GM12878 (cell line): Measurements from ENCODE around the gene DDAH1. TPM values are rescaled to one million over a fixed set of nuclear protein-coding genes. Genes with fewer than 3 reads are reported as not detected.

Experiments
- ATAC-seq: fragments of 200-7000 bp; cut with Tn5 transposase; 3 replicates; pipeline ENCODE4 v1.9.1; 2020; ENCODE audit warnings: mild to moderate bottlenecking, moderate library complexity
- BruUV-seq: library from RNA; stranded (reverse); fragments of 400-500 nt; replicated peaks from 2 replicates; lab custom pipeline; 2021; lab: Mats Ljungman, UMichigan
- CTCF ChIA-PET: fragments of 300-600 bp; sonication (Branson Sonifier 250); formaldehyde crosslinking; extraction: SDS; loops from one replicate; lab custom pipeline; 2021; ENCODE audit warnings: inconsistent platforms; lab: Yijun Ruan, JAX
- POLR2A ChIA-PET: fragments of 350-600 bp; formaldehyde crosslinking; extraction: SDS; loops from one replicate; lab custom pipeline; 2021; ENCODE audit warnings: inconsistent platforms; lab: Charles Lee
- RAD21 ChIA-PET: fragments of 300-600 bp; sonication (Branson Sonifier 250); formaldehyde crosslinking; loops from one replicate; lab custom pipeline; 2023; ENCODE audit warnings: antibody characterized with exemption; ENCODE audit not compliant: unreplicated experiment; lab: Charles Lee
- SMC1A ChIA-PET: fragments of 300-600 bp; sonication (Branson Sonifier 250); formaldehyde crosslinking; loops from one replicate; lab custom pipeline; 2023; ENCODE audit not compliant: unreplicated experiment, uncharacterized antibody; lab: Charles Lee
- DNase-seq: peaks from one replicate; pipeline ENCODE4 v3.0.0-alpha.2; 2011; ENCODE audit warnings: low read depth, low spot score
- FAIRE-seq: peaks from 3 replicates; lab custom pipeline; 2011; peaks lifted over from hg19 to GRCh38; lab: Jason Lieb, UNC
- H2AFZ ChIP-seq: 2 replicates; pipeline ENCODE4 v1.6.0; 2011; ENCODE audit warnings: low read depth, low read length, control low read depth; ENCODE audit not compliant: control insufficient read depth
- H3K27ac ChIP-seq: 2 replicates; pipeline ENCODE4 v1.5.1; 2011; ENCODE audit warnings: control low read depth; ENCODE audit not compliant: control insufficient read depth, insufficient read depth
- H3K27me3 ChIP-seq, 2 experiments: replicated peaks in 1 of 2; 2 replicates each; pipeline versions ENCODE4 v1.6.0 to v1.6.1; 2011; ENCODE audit warnings: low read length in 1 of 2; ENCODE audit not compliant: control insufficient read depth in 2 of 2, insufficient read depth in 2 of 2
- H3K36me3 ChIP-seq, 2 experiments: 2 replicates each; pipeline ENCODE4 v1.5.1; 2011; ENCODE audit warnings: low read length in 1 of 2; ENCODE audit not compliant: control insufficient read depth in 2 of 2, insufficient read depth in 2 of 2
- H3K4me1 ChIP-seq: 2 replicates; pipeline ENCODE4 v1.6.1; 2011; ENCODE audit warnings: mild to moderate bottlenecking, low read length, moderate library complexity, mixed read lengths; ENCODE audit not compliant: control insufficient read depth, insufficient read depth
- H3K4me2 ChIP-seq: 2 replicates; pipeline ENCODE4 v1.6.0; 2011; ENCODE audit warnings: control low read depth; ENCODE audit not compliant: control insufficient read depth, insufficient read depth
- H3K4me3 ChIP-seq: fragments of 200-600 bp; sonication (generic); 2 replicates; pipeline ENCODE4 v1.5.1; 2016
- H3K79me2 ChIP-seq: 2 replicates; pipeline ENCODE4 v1.6.0; 2011; ENCODE audit warnings: low read length; ENCODE audit not compliant: control insufficient read depth, insufficient read depth
- H3K9ac ChIP-seq: 2 replicates; pipeline ENCODE4 v1.8.0; 2011; ENCODE audit warnings: low read length, control low read depth, mixed read lengths; ENCODE audit not compliant: control insufficient read depth, insufficient read depth
- H3K9me3 ChIP-seq: replicated peaks from 3 replicates; pipeline ENCODE4 v1.5.1; 2011; ENCODE audit warnings: mild to moderate bottlenecking, low read length; ENCODE audit not compliant: control insufficient read depth, insufficient read depth
- H4K20me1 ChIP-seq: 2 replicates; pipeline ENCODE4 v1.6.0; 2011; ENCODE audit not compliant: control insufficient read depth, insufficient read depth
- FOS ChIP-seq: IDR thresholded peaks from 3 replicates; pipeline ENCODE4 v1.6.1; 2011; ENCODE audit warnings: borderline replicate concordance; ENCODE audit not compliant: insufficient read length; ENCODE audit errors: extremely low read depth
- NBN ChIP-seq: fragments of 450-650 bp; IDR thresholded peaks from 2 replicates; pipeline ENCODE4 v1.6.1; 2016
- SRF ChIP-seq, 2 experiments: IDR thresholded peaks; 2 replicates each; pipeline ENCODE4 v1.6.1; 2011; ENCODE audit warnings: low read depth in 2 of 2, low read length in 2 of 2, mild to moderate bottlenecking in 1 of 2, moderate library complexity in 1 of 2
- ZBED1 ChIP-seq: IDR thresholded peaks from 2 replicates; pipeline ENCODE4 v1.6.1; 2016; ENCODE audit warnings: borderline replicate concordance
- WGBS: methylation state at CpG from one replicate; pipeline ENCODE4 v1.1.6; 2016; ENCODE audit warnings: low lambda C conversion rate; ENCODE audit not compliant: insufficient replicate concordance, insufficient coverage; ENCODE audit errors: missing lambda C conversion rate; 5-methylcytosine and 5-hydroxymethylcytosine counted together
- in situ Hi-C: fragments of 300-500 bp; cut with MboI; formaldehyde crosslinking; loops from 9 replicates; pipeline ENCODE4 v1.14.3; 2018; ENCODE audit warnings: mixed read lengths
- intact Hi-C: fragments of 100-400 bp; cut with micrococcal nuclease; formaldehyde crosslinking; loops from one replicate; pipeline ENCODE4 v1.14.2; 2022; ENCODE audit not compliant: unreplicated experiment
- polyA plus RNA-seq, 11 experiments: library from polyadenylated mRNA; depleted of rRNA in 4 of 11; unstranded in 6 of 11; stranded (reverse) in 5 of 11; fragments of >200 nt; fragmentation: Nextera tagmentation in 4 of 11; fragmentation: Illumina TruSeq in 1 of 11; extraction: Ambion mirVana in 4 of 11; extraction: Trizol in 1 of 11; gene quantifications; 1 replicate in 1 of 11; 2 replicates in 10 of 11; pipeline versions ENCODE4 v1.2.1 to v1.2.3, GENCODE V29; 2011 to 2016; ENCODE audit warnings: inconsistent platforms in 2 of 11, missing spikeins in 2 of 11, low read depth in 1 of 11
- total RNA-seq, 4 experiments: library from RNA; depleted of rRNA in 3 of 4; stranded (reverse); fragments of >200 nt in 3 of 4; fragmentation: Illumina TruSeq in 1 of 4; extraction: Trizol in 1 of 4; gene quantifications; 2 replicates each; pipeline versions ENCODE4 v1.2.1 to v1.2.3, GENCODE V29; 2013 to 2021
- TF ChIP-seq, protein P1 (sequence below): fragments of 450-650 bp; formaldehyde crosslinking; IDR thresholded peaks from 2 replicates; pipeline ENCODE4 v1.4.0; 2022; ENCODE audit warnings: mild to moderate bottlenecking, moderate library complexity

The DDAH1 gene
- total and polyA plus RNA-seq, 10 of the 15 experiments (the other 5 are each of a cell fraction or from before 2014, with no cell fraction given) = 0.07 to 0.88 (median 0.27) TPM; not detected in 6

DNA sequence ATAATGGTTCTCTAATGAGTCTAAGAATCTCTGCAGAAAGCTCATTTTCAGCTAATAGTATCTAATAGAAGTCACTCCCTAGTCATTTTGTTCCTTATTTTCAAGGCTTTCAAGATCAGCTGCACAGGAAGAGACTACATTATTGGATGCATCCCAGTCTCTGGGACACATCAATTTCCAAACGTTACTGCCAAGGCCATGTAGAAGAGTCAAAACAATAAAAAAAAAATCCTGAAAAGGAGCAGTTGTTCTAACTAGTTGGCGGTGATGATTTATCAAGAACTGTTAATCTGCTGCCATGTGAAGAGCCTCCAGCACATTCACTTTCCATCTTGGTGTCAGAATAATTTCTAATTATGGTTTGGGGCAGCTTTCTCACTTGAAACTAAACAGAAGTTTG, 5.7 kb downstream of the DDAH1 start:
- H3K9me3 ChIP-seq = no peaks in the 10 kb centered on the region
- H3K4me1 ChIP-seq = no peaks in the 10 kb centered on the region
- SMC1A ChIA-PET = no interaction called here
- CTCF ChIA-PET = no interaction called here
- WGBS = 61% methylated on average over 2 of the region's 2 CpGs
- in situ Hi-C loops (no loop called here), intact Hi-C loops (no loop called here)
- no peaks in the 10 kb centered on the region for H4K20me1 ChIP-seq
- FAIRE-seq = no peak
- no peak overlapping the region for H3K4me3 ChIP-seq
- TF ChIP-seq FOS = no peak
- TF ChIP-seq ZBED1 = no peak
- TF ChIP-seq SRF (IDR thresholded peaks at IDR 0.05; ENCODE audit: low read depth in 2 of 2, low read length in 2 of 2) = no peak
- no peak overlapping the region for H3K4me2 ChIP-seq
- no peak overlapping the region for H3K9ac ChIP-seq
- H2AFZ ChIP-seq = no peak overlapping the region
- no peak for DNase-seq
- H3K36me3 ChIP-seq = no peaks in the 10 kb centered on the region
- ATAC-seq = no peak
- POLR2A ChIA-PET = no interaction called here
- H3K79me2 ChIP-seq = no peaks in the 10 kb centered on the region
- RAD21 ChIA-PET = no interaction called here
- peaks cover 3 to 5% of the 10 kb centered on the region in 2 experiments; a peak in 3 of 4 replicates for H3K27me3 ChIP-seq
- H3K27ac ChIP-seq = no peak overlapping the region
- BruUV-seq = no TSS peak

DNA sequence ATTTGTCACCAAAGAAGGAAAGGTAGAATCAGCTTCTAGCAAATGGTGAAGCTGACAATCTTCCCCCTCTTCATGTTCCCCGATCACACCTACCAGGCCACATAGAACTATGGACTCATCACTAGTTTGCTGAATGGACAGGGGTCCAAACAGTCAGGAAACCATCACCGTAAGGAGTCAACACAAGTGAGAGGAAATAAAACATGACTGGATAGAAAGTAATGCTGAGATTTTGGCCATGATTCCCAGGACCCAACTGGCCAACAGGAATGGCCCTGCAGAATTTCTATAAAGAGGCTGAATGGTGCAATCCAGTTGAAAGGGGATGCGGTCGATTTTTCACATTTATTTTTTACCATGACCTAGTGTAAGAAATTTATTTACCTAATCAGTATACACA, 10.7 kb downstream of the DDAH1 start:
- no peaks in the 10 kb centered on the region for H3K79me2 ChIP-seq
- no peaks in the 10 kb centered on the region for H3K4me1 ChIP-seq
- POLR2A ChIA-PET = no interaction called here
- H3K9me3 ChIP-seq = no peaks in the 10 kb centered on the region
- SMC1A ChIA-PET = no interaction called here
- WGBS = 83% methylated on average over 4 of the region's 4 CpGs
- no peak overlapping the region for H3K27ac ChIP-seq
- H2AFZ ChIP-seq = no peak overlapping the region
- in situ Hi-C loops = no loop called here
- intact Hi-C loops = no loop called here
- H3K4me3 ChIP-seq = no peak overlapping the region
- no peak for DNase-seq
- no peaks in the 10 kb centered on the region; a peak in 2 of 4 replicates for H3K27me3 ChIP-seq
- no TSS peak for BruUV-seq
- no peak overlapping the region for H3K4me2 ChIP-seq
- CTCF ChIA-PET = no interaction called here
- no peak overlapping the region for H3K9ac ChIP-seq
- H4K20me1 ChIP-seq = no peaks in the 10 kb centered on the region
- RAD21 ChIA-PET = no interaction called here
- no peak for ATAC-seq
- H3K36me3 ChIP-seq = no peaks in the 10 kb centered on the region
- no peak for FAIRE-seq
- no peak for TF ChIP-seq NBN
- TF ChIP-seq, protein P1, sequence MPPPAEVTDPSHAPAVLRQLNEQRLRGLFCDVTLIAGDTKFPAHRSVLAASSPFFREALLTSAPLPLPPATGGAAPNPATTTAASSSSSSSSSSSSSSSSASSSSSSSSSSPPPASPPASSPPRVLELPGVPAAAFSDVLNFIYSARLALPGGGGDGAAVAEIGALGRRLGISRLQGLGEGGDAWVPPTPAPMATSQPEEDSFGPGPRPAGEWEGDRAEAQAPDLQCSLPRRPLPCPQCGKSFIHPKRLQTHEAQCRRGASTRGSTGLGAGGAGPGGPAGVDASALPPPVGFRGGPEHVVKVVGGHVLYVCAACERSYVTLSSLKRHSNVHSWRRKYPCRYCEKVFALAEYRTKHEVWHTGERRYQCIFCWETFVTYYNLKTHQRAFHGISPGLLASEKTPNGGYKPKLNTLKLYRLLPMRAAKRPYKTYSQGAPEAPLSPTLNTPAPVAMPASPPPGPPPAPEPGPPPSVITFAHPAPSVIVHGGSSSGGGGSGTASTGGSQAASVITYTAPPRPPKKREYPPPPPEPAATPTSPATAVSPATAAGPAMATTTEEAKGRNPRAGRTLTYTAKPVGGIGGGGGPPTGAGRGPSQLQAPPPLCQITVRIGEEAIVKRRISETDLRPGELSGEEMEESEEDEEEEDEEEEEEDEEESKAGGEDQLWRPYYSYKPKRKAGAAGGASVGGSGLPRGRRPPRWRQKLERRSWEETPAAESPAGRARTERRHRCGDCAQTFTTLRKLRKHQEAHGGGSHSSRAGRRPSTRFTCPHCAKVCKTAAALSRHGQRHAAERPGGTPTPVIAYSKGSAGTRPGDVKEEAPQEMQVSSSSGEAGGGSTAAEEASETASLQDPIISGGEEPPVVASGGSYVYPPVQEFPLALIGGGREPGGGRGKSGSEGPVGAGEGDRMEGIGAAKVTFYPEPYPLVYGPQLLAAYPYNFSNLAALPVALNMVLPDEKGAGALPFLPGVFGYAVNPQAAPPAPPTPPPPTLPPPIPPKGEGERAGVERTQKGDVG (CRISPR knock-in tag) = no peak
